Spleen (tissue), 7 donors: ENCODE measurements around the gene MTA2.

ENCODE experiments used
- CTCF ChIP-seq, 11 experiments: fragments of 200-600 bp in 7 of 11; fragments of 450-650 bp in 4 of 11; sonication (generic) in 4 of 11; IDR thresholded peaks in 8 of 11; conservative IDR thresholded peaks in 3 of 11; 1 replicate in 7 of 11; 2 replicates in 4 of 11; pipeline versions ENCODE4 v1.4.0 to v1.8.0; 2016 to 2021; ENCODE audit warnings: antibody characterized with exemption in 11 of 11, inconsistent platforms in 4 of 11, mild to moderate bottlenecking in 1 of 11
- POLR2A ChIP-seq, 3 donors: fragments of 450-650 bp; IDR thresholded peaks; one replicate each; pipeline ENCODE4 v1.5.1; 2017; ENCODE audit warnings: antibody characterized with exemption in 3 of 3, mild to moderate bottlenecking in 1 of 3
- POLR2AphosphoS5 ChIP-seq, 3 donors: sonication (generic); formaldehyde crosslinking; IDR thresholded peaks; one replicate each; pipeline ENCODE4 v1.5.1; 2017; ENCODE audit warnings: antibody characterized with exemption in 3 of 3
- donor health status: DM: no; HTN: no; CAD: no; lungs with moderate emphysema.
- donor health status: DM: no; HTN: no; CAD: no.
- donor health status: DM: no; HTN: no; CAD: no.

GRCh38 chr11:62648967-62649364 lies 47.3 kb upstream of the MTA2 start:
- TF ChIP-seq CTCF (IDR thresholded peaks at IDR 0.05 in 8 of 11, conservative IDR thresholded peaks at IDR 0.05 in 3 of 11), result no peak
- no peak for TF ChIP-seq POLR2A (IDR thresholded peaks at IDR 0.05)
- TF ChIP-seq POLR2AphosphoS5 (IDR thresholded peaks at IDR 0.05), result no peak
